ENCODE results near the gene NUP58. TPM values are rescaled to one million over a fixed set of nuclear protein-coding genes. Genes with fewer than 3 reads are reported as not detected.
"Not testable (repeated sequence)": the region's sequence is repeated elsewhere in the genome, so short reads cannot be mapped to it uniquely, and the experiment has no call there.

Gene NUP58
- total RNA-seq, 1 donor from 2014 or later, result 37.4 TPM

- no peak for DNase-seq (ENCODE audit: low read depth in 2 of 2)
These were observed 696 bp downstream of the NUP58 start for GRCh38 chr13:25302121-25302520.

GRCh38 chr13:25306671-25307464, 5.4 kb downstream of the NUP58 start:
- DNase-seq (ENCODE audit: low read depth in 2 of 2), result no peak

GRCh38 chr13:25310891-25311290, 9.5 kb downstream of the NUP58 start:
- no peak for DNase-seq (ENCODE audit: low read depth in 2 of 2)

- DNase-seq (ENCODE audit: low read depth in 2 of 2), result peak in 1 of 2 donors; percentile 29
These were observed 17.5 kb downstream of the NUP58 start for GRCh38 chr13:25318946-25319345.

- DNase-seq (ENCODE audit: low read depth in 2 of 2), result no peak
These were observed 18.3 kb downstream of the NUP58 start for GRCh38 chr13:25319771-25320170.

- no peak for DNase-seq (ENCODE audit: low read depth in 2 of 2)
These were observed 22.7 kb downstream of the NUP58 start for GRCh38 chr13:25324100-25324499.

- DNase-seq (ENCODE audit: low read depth in 2 of 2), result no peak
These were observed 28.3 kb downstream of the NUP58 start for GRCh38 chr13:25329706-25330105.

GRCh38 chr13:25330541-25330940, 29.1 kb downstream of the NUP58 start:
- no peak for DNase-seq (ENCODE audit: low read depth in 2 of 2)

- DNase-seq (ENCODE audit: low read depth in 2 of 2), result no peak
These were observed 34.4 kb downstream of the NUP58 start for GRCh38 chr13:25335856-25336255.

- no peak for DNase-seq (ENCODE audit: low read depth in 2 of 2)
These were observed 44.2 kb downstream of the NUP58 start for GRCh38 chr13:25345576-25345975.

- DNase-seq (ENCODE audit: low read depth in 2 of 2), result no peak
These were observed 45.7 kb downstream of the NUP58 start for GRCh38 chr13:25347151-25347550.

- DNase-seq (ENCODE audit: low read depth in 2 of 2), result no peak
These were observed 50.0 kb downstream of the NUP58 start for GRCh38 chr13:25351404-25351803.

GRCh38 chr13:25352230-25352629, 50.8 kb downstream of the NUP58 start:
- no peak for DNase-seq (ENCODE audit: low read depth in 2 of 2)

- no peak for DNase-seq (ENCODE audit: low read depth in 2 of 2)
These were observed 51.4 kb downstream of the NUP58 start for GRCh38 chr13:25352806-25353205.

GRCh38 chr13:25353344-25353743, 51.9 kb downstream of the NUP58 start:
- DNase-seq (ENCODE audit: low read depth in 2 of 2), result no peak

- DNase-seq (ENCODE audit: low read depth in 2 of 2), result no peak
These were observed 53.0 kb downstream of the NUP58 start for GRCh38 chr13:25354377-25354776.

GRCh38 chr13:25360443-25360842, 59.0 kb downstream of the NUP58 start:
- not testable (repeated sequence) for DNase-seq (ENCODE audit: low read depth in 2 of 2)

GRCh38 chr13:25365720-25366235, 64.4 kb downstream of the NUP58 start:
- DNase-seq (ENCODE audit: low read depth in 2 of 2), result no peak

- DNase-seq (ENCODE audit: low read depth in 2 of 2), result no peak
These were observed 69.9 kb downstream of the NUP58 start for GRCh38 chr13:25371158-25371874.

GRCh38 chr13:25371875-25372283, 70.5 kb downstream of the NUP58 start, which contains the start of gene ATP8A2:
Gene ATP8A2 (plus strand): TSS chr13:25371974. CDS start chr13:25372213, 239 bp downstream.
- no peak for DNase-seq (ENCODE audit: low read depth in 2 of 2)

- no peak for DNase-seq (ENCODE audit: low read depth in 2 of 2)
These were observed 71.1 kb downstream of the NUP58 start for GRCh38 chr13:25372284-25373081.

Data from dermis microvascular lymphatic vessel endothelial cell (primary cell).